Osteoblast (primary cell): Measurements from ENCODE around the gene NEDD4L. TPM values are rescaled to one million over a fixed set of nuclear protein-coding genes. Genes with fewer than 3 reads are reported as not detected.

Source experiments
- DNase-seq: peaks from one replicate; pipeline ENCODE4 v3.0.0; 2011; ENCODE audit warnings: low spot score, mixed read lengths; ENCODE audit not compliant: insufficient read length; ENCODE audit errors: missing footprints
- H2AFZ ChIP-seq: 2 replicates; pipeline ENCODE4 v1.6.0; 2011; ENCODE audit warnings: mild to moderate bottlenecking, low read length
- H3K27ac ChIP-seq: 2 replicates; pipeline ENCODE4 v1.5.1; 2011; ENCODE audit warnings: mild to moderate bottlenecking, low read depth, low read length, moderate library complexity
- H3K27me3 ChIP-seq: 2 replicates; pipeline ENCODE4 v1.6.0; 2012; ENCODE audit warnings: mild to moderate bottlenecking, control low read depth, inconsistent platforms, low read length, moderate library complexity; ENCODE audit not compliant: insufficient read depth
- H3K36me3 ChIP-seq: 2 replicates; pipeline ENCODE4 v1.5.1; 2011; ENCODE audit warnings: mild to moderate bottlenecking, low read length, control low read depth, moderate library complexity; ENCODE audit not compliant: insufficient read depth
- H3K4me1 ChIP-seq: 2 replicates; pipeline ENCODE4 v1.5.1; 2011; ENCODE audit warnings: mild to moderate bottlenecking, low read length, control low read depth, moderate library complexity; ENCODE audit not compliant: insufficient read depth
- H3K4me2 ChIP-seq: 2 replicates; pipeline ENCODE4 v1.6.0; 2011; ENCODE audit warnings: mild to moderate bottlenecking, low read length; ENCODE audit not compliant: insufficient read depth
- H3K4me3 ChIP-seq: fragments of 200-600 bp; sonication (generic); 3 replicates; pipeline ENCODE4 v1.5.1; 2012; ENCODE audit warnings: mild to moderate bottlenecking, low read length, inconsistent platforms; ENCODE audit not compliant: insufficient read depth
- H3K79me2 ChIP-seq: 2 replicates; pipeline ENCODE4 v1.6.0; 2012; ENCODE audit warnings: mild to moderate bottlenecking, low read length, control low read depth, inconsistent platforms; ENCODE audit not compliant: insufficient read depth
- H3K9me3 ChIP-seq: 2 replicates; pipeline ENCODE4 v1.5.1; 2011; ENCODE audit warnings: low read depth, low read length, control low read depth
- H4K20me1 ChIP-seq: 2 replicates; pipeline ENCODE4 v1.6.0; 2012; ENCODE audit warnings: mild to moderate bottlenecking, low read length, control low read depth; ENCODE audit not compliant: insufficient read depth
- total RNA-seq: library from RNA; depleted of rRNA; stranded (reverse); fragments of >200 nt; gene quantifications from 2 replicates; pipeline ENCODE4 v1.2.3, GENCODE V29; 2012
- TF ChIP-seq, protein P1 (sequence below): IDR thresholded peaks from 2 replicates; pipeline ENCODE4 v1.5.1; 2011; ENCODE audit warnings: mild to moderate bottlenecking, low read depth, low read length, moderate library complexity; ENCODE audit errors: extremely low read depth

The NEDD4L gene
- total RNA-seq, 1 donor: 30.0 TPM

- H3K36me3 ChIP-seq: peaks cover 3% of the 10 kb centered on the region
- no peak overlapping the region for H3K27ac ChIP-seq
- no peak overlapping the region for H3K4me3 ChIP-seq
- DNase-seq: no peak
- H2AFZ ChIP-seq: no peak overlapping the region
- TF ChIP-seq, protein P1, sequence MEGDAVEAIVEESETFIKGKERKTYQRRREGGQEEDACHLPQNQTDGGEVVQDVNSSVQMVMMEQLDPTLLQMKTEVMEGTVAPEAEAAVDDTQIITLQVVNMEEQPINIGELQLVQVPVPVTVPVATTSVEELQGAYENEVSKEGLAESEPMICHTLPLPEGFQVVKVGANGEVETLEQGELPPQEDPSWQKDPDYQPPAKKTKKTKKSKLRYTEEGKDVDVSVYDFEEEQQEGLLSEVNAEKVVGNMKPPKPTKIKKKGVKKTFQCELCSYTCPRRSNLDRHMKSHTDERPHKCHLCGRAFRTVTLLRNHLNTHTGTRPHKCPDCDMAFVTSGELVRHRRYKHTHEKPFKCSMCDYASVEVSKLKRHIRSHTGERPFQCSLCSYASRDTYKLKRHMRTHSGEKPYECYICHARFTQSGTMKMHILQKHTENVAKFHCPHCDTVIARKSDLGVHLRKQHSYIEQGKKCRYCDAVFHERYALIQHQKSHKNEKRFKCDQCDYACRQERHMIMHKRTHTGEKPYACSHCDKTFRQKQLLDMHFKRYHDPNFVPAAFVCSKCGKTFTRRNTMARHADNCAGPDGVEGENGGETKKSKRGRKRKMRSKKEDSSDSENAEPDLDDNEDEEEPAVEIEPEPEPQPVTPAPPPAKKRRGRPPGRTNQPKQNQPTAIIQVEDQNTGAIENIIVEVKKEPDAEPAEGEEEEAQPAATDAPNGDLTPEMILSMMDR: no peak
- no peaks in the 10 kb centered on the region for H3K79me2 ChIP-seq
- no peaks in the 10 kb centered on the region for H4K20me1 ChIP-seq
- no peaks in the 10 kb centered on the region for H3K9me3 ChIP-seq
- no peaks in the 10 kb centered on the region for H3K27me3 ChIP-seq
- no peak overlapping the region for H3K4me2 ChIP-seq
- no peaks in the 10 kb centered on the region for H3K4me1 ChIP-seq
Observed at GRCh38 chr18:58353581-58353980, 309.6 kb downstream of the NEDD4L start.

- no peak overlapping the region for H3K27ac ChIP-seq
- H2AFZ ChIP-seq: no peak overlapping the region
- H3K9me3 ChIP-seq: no peaks in the 10 kb centered on the region
- no peaks in the 10 kb centered on the region for H3K27me3 ChIP-seq
- DNase-seq: no peak
- no peaks in the 10 kb centered on the region for H4K20me1 ChIP-seq
- no peak overlapping the region for H3K4me2 ChIP-seq
- H3K36me3 ChIP-seq: peaks cover 3% of the 10 kb centered on the region
- TF ChIP-seq, protein P1: no peak
- no peaks in the 10 kb centered on the region for H3K79me2 ChIP-seq
- H3K4me1 ChIP-seq: peaks cover 5% of the 10 kb centered on the region
- no peak overlapping the region for H3K4me3 ChIP-seq
Observed at GRCh38 chr18:58354051-58354450, 310.0 kb downstream of the NEDD4L start.

DNA sequence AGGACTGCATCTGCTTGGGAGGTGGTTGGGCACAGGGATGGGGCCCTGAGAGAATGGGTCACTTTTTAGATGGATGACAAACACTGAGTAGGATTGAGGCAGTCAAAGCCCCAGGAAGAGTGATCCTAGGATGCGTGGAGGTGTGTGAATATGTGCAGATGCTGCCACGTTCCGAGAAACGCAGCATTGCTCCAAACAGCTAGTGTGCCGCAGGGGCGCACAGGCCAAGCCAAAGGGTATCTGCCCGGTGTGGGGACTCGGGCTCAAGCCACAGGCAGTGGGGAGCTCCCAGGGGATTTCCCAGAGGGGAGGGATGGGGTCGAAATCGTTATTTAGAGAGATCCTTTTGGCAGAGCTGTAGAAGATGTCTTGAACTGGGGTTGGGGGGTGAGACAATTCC lies 310.8 kb downstream of the NEDD4L start:
- Histone ChIP-seq H3K36me3 (peaks cover 3% of the 10 kb centered on the region), H3K79me2 (no peaks in the 10 kb centered on the region), H3K27me3 (no peaks in the 10 kb centered on the region), H3K9me3 (no peaks in the 10 kb centered on the region), H3K27ac (no peak overlapping the region), H4K20me1 (no peaks in the 10 kb centered on the region), H2AFZ (no peak overlapping the region), H3K4me1 (peaks cover 12% of the 10 kb centered on the region), H3K4me2 (no peak overlapping the region), H3K4me3 (no peak overlapping the region)
- no peak for DNase-seq
- TF ChIP-seq, protein P1: no peak

DNA sequence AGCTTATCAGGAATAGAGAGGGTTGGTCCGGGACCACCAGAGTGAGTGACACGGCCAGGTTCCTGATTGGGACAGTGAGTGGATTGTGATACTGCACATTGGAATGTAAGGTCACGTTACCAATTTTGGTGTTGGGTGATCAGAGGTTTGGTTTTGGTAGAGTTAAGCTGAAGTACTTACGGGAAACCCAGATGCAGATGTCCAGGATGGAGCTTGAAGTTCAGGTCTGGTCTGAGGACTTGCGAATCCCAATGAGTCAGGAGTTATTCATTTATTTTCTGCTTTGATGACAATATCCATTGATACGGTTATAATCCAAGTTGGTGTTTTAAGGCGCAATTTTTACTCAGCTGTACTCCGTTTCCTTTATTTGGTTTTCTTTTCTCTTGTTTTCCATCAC lies 311.2 kb downstream of the NEDD4L start:
- Histone ChIP-seq H3K4me3 (no peak overlapping the region), H3K79me2 (no peaks in the 10 kb centered on the region), H4K20me1 (no peaks in the 10 kb centered on the region), H3K27me3 (no peaks in the 10 kb centered on the region), H3K27ac (no peak overlapping the region), H3K9me3 (no peaks in the 10 kb centered on the region), H3K4me1 (peaks cover 17% of the 10 kb centered on the region), H3K4me2 (no peak overlapping the region), H3K36me3 (peaks cover 3% of the 10 kb centered on the region), H2AFZ (no peak overlapping the region)
- DNase-seq: no peak
- TF ChIP-seq, protein P1: no peak
